NT2/D1 (cell line): ENCODE results near the gene SLC2A1.

Experiments used
- DNase-seq: peaks from one replicate; pipeline ENCODE4 v3.0.0-alpha.2; 2011; ENCODE audit warnings: low read depth, low spot score
- H3K27me3 ChIP-seq: 2 replicates; pipeline ENCODE4 v1.6.0; 2011; ENCODE audit warnings: mild to moderate bottlenecking; ENCODE audit not compliant: insufficient read length, insufficient read depth
- H3K36me3 ChIP-seq: 2 replicates; pipeline ENCODE4 v1.6.1; 2011; ENCODE audit warnings: mild to moderate bottlenecking, low read length, mixed read lengths; ENCODE audit not compliant: insufficient read depth, insufficient read length
- H3K4me1 ChIP-seq: 2 replicates; pipeline ENCODE4 v1.5.1; 2011; ENCODE audit not compliant: insufficient read depth, insufficient read length
- H3K4me3 ChIP-seq: 2 replicates; pipeline ENCODE4 v1.5.1; 2011; ENCODE audit warnings: low read depth; ENCODE audit not compliant: insufficient read length
- H3K9ac ChIP-seq: 2 replicates; pipeline ENCODE4 v1.6.0; 2011; ENCODE audit warnings: low read depth; ENCODE audit not compliant: insufficient read length
- H3K9me3 ChIP-seq: 2 replicates; pipeline ENCODE4 v1.5.1; 2011; ENCODE audit warnings: mild to moderate bottlenecking, low read length; ENCODE audit not compliant: insufficient read depth
- SUZ12 ChIP-seq: IDR thresholded peaks from 2 replicates; pipeline ENCODE4 v1.6.1; 2011; ENCODE audit not compliant: insufficient read length, insufficient read depth; ENCODE audit errors: extremely low read depth
- YY1 ChIP-seq: IDR thresholded peaks from 2 replicates; pipeline ENCODE4 v1.6.1; 2011; ENCODE audit not compliant: insufficient read length, insufficient read depth
- ZNF274 ChIP-seq: IDR thresholded peaks from 2 replicates; pipeline ENCODE4 v1.6.1; 2011; ENCODE audit warnings: mild to moderate bottlenecking, low read depth, low read length

Gene SLC2A1

DNA sequence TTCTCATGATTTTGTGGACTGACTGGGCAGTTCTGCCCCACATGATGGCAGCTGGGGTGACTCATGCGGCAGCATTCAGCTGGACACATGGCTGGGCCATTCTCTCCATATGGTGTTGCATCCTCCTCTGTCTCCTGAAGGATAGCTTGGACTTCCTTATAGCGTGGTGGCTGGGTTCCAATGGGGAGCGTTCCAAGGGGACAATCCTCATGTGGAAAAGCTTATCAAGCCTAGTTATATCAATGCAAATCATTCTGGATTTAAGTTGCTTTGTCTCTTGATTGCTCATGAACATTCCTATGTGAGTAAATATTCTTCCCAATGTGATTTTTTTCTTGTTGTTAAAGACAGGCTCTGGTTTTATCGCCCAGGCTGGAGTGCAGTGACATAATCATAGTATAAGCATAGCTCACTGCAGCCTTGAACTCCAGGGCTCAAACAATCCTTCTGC lies 13.2 kb upstream of the SLC2A1 start:
- Histone ChIP-seq H3K4me1 (peaks cover 3% of the 10 kb centered on the region), H3K9ac (no peak overlapping the region), H3K4me3 (no peak overlapping the region), H3K27me3 (no peaks in the 10 kb centered on the region), H3K9me3 (no peaks in the 10 kb centered on the region), H3K36me3 (peaks cover 68% of the 10 kb centered on the region)
- TF ChIP-seq SUZ12 (no peak), ZNF274 (no peak), YY1 (no peak)
- DNase-seq: no peak

- H3K4me1 ChIP-seq: peaks cover 3% of the 10 kb centered on the region
- peaks cover 54% of the 10 kb centered on the region for H3K36me3 ChIP-seq
- no peak for DNase-seq
- H3K27me3 ChIP-seq: no peaks in the 10 kb centered on the region
- H3K4me3 ChIP-seq: no peak overlapping the region
- TF ChIP-seq YY1: no peak
- no peak for TF ChIP-seq SUZ12
- no peak for TF ChIP-seq ZNF274
- no peaks in the 10 kb centered on the region for H3K9me3 ChIP-seq
- no peak overlapping the region for H3K9ac ChIP-seq
These were observed 11.5 kb upstream of the SLC2A1 start for GRCh38 chr1:42970143-42970542.

DNA sequence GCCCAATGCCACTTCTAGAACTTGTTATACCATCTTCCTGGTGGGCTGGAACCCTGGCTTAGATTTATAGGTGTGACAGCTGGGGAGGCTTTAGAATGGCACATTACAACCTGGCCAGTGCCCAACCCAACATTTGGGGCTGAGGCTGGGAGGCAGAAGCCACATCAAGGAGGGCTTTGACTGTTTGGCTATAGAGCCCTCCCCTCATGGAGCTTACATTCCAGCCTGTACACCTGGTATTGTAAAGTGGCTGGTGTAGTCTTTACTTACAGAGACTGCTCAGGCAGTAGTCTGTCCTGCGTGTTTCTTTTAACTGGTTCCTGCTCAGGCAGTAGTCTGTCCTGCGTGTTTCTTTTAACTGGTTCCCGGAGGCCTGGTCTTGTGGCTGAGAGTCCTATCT lies 10.0 kb upstream of the SLC2A1 start:
- H3K4me3 ChIP-seq: no peak overlapping the region
- no peak overlapping the region for H3K9ac ChIP-seq
- H3K36me3 ChIP-seq: peaks cover 39% of the 10 kb centered on the region
- no peaks in the 10 kb centered on the region for H3K9me3 ChIP-seq
- H3K27me3 ChIP-seq: no peaks in the 10 kb centered on the region
- no peak for TF ChIP-seq SUZ12
- no peak for TF ChIP-seq ZNF274
- no peak for TF ChIP-seq YY1
- peaks cover 4% of the 10 kb centered on the region for H3K4me1 ChIP-seq
- DNase-seq: no peak

DNA sequence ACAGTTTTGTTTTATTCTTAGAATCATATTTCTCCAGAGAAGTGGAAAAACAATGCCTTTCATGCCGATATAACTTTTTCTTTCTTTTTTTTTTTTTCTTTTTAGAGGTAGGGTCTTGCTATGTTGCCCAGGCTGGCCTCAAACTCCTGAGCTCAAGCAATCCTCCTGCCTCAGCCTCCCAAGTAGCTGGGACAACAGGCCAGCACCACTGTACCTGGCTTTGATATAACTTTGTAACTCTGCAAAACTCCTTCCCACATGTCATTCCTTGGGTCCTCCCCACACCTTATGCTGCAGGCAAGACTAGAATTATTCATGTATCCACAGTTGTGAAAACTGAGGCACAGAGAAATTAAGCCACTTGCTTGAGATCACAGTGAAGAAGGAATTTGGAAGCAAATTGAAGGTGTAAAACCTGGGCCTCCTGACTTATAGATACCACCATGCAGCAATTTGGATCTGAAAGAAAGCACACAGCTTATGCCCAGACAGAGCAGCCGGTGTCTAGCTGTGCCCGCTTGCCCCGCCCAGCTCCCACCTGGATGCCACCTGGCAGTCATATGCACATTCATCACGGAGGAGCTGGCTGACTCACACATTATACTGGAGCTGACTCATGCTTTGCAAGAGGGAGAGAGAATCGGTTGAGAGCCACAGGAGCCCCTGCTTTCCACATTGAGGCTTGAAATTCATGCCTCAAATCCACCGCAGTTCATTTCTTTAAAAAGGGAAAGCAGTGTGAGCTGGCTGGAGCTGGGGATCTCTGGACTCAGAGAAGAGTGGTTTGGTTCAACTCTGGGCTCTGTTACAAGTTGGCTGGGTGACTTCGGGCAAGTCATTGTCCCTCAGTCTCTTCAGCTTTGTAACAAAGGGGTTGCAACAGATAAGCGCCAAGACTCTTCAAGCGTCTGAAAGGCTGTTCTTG lies 8.3 kb upstream of the SLC2A1 start:
- peak overlapping the region; percentile 66 for H3K9ac ChIP-seq
- H3K4me3 ChIP-seq: no peak overlapping the region
- no peaks in the 10 kb centered on the region for H3K27me3 ChIP-seq
- no peaks in the 10 kb centered on the region for H3K9me3 ChIP-seq
- H3K4me1 ChIP-seq: peaks cover 14% of the 10 kb centered on the region
- H3K36me3 ChIP-seq: peaks cover 23% of the 10 kb centered on the region
- TF ChIP-seq YY1 (no peak), SUZ12 (no peak), ZNF274 (no peak)
- DNase-seq: no peak

GRCh38 chr1:42965378-42965777 lies 6.7 kb upstream of the SLC2A1 start:
- Histone ChIP-seq H3K27me3 (no peaks in the 10 kb centered on the region), H3K9me3 (no peaks in the 10 kb centered on the region), H3K36me3 (peaks cover 22% of the 10 kb centered on the region), H3K4me1 (peaks cover 29% of the 10 kb centered on the region), H3K4me3 (no peak overlapping the region), H3K9ac (no peak overlapping the region)
- TF ChIP-seq ZNF274: no peak
- no peak for TF ChIP-seq YY1
- no peak for TF ChIP-seq SUZ12
- DNase-seq: no peak

DNA sequence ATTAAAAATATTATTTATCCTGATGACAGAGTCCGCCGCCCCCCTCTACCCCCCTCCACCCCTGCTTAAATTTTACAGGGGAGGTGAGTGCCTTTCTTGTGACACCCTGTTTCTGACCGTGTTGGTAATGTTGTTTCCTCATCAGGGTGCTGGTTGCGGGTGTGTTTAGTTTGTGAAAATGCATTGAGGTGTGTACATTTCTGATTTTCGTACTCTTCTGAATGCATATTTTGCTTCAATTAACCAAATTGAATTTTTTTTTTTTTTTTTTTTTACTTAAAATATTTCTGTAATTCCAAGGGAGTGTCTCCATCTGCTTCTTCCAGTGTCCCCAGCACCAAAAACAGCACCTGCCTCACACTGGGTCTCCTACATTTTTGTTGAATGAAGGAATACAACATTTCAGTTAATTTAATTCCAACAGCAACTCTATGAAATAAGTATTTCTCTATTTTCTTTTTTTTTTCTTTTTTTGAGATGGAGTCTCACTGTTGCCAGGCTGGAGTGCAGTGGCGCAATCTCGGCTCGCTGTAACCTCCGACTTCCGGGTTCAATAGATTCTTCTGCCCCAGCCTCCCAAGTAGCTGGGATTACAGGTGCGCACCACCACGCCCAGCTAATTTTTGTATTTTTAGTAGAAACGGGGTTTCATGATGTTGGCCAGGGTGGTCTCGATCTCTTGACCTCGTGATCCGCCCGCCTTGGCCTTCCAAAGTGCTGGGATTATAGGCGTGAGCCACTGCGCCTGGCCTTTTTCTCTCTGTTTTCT lies 5.6 kb upstream of the SLC2A1 start:
- Histone ChIP-seq H3K27me3 (no peaks in the 10 kb centered on the region), H3K4me3 (no peak overlapping the region), H3K9me3 (no peaks in the 10 kb centered on the region), H3K36me3 (peaks cover 16% of the 10 kb centered on the region), H3K9ac (no peak overlapping the region), H3K4me1 (peaks cover 34% of the 10 kb centered on the region)
- TF ChIP-seq YY1 (no peak), SUZ12 (no peak), ZNF274 (no peak)
- DNase-seq: no peak

- H3K36me3 ChIP-seq: peaks cover 15% of the 10 kb centered on the region
- peaks cover 34% of the 10 kb centered on the region for H3K4me1 ChIP-seq
- peak overlapping the region; percentile 26 for H3K9ac ChIP-seq
- no peak for DNase-seq
- no peaks in the 10 kb centered on the region for H3K27me3 ChIP-seq
- H3K4me3 ChIP-seq: no peak overlapping the region
- TF ChIP-seq ZNF274: no peak
- TF ChIP-seq YY1: no peak
- TF ChIP-seq SUZ12: no peak
- no peaks in the 10 kb centered on the region for H3K9me3 ChIP-seq
These were observed 4.8 kb upstream of the SLC2A1 start for GRCh38 chr1:42963378-42964043.
